ENCODE measurements around the gene PDPN.

- TF ChIP-seq POLR2A (IDR thresholded peaks at IDR 0.05) (no peak), CTCF (IDR thresholded peaks at IDR 0.05) (no peak)
Measured at GRCh38 chr1:13564073-13564472, 19.6 kb upstream of the PDPN start.
